GM10248 (cell line): Measurements from ENCODE around the gene TMTC3.

Experiments
- CTCF ChIA-PET: fragments of 300-600 bp; sonication (Branson Sonifier 250); formaldehyde crosslinking; extraction: SDS; loops from one replicate; lab custom pipeline; 2021; ENCODE audit warnings: antibody characterized with exemption; lab: Yijun Ruan, JAX
- POLR2A ChIA-PET: fragments of 350-650 bp; sonication (Branson Sonifier 250); formaldehyde crosslinking; extraction: SDS; loops from one replicate; lab custom pipeline; 2020; ENCODE audit warnings: antibody characterized with exemption; lab: Yijun Ruan, JAX
- DNase-seq: peaks from one replicate; pipeline ENCODE4 v3.0.0; 2012; ENCODE audit errors: extremely low spot score
- TF ChIP-seq, protein P1 (sequence below): IDR thresholded peaks from 2 replicates; pipeline ENCODE4 v1.5.1; 2012; ENCODE audit warnings: mild to moderate bottlenecking, low read depth; ENCODE audit errors: extremely low read depth, missing control alignments, control extremely low read depth

The TMTC3 gene

DNA sequence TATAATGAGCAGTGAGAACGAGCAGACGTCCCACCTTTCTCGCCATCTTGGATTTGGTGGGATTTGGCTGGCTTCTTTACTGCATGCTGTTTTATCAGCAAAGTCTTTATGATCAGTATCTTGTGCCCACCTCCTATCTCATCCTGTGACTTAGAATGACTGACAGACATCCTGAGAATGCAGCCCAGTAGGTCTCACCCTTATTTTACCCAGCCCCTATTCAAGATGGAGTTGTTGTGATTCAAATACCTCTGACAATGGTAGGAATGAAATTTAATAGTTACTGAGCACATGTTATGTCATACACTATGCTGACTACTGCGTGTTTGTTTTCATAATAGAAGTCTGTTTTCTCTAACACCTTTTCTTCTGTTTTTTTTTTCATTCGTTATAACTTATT lies 1.9 kb downstream of the TMTC3 start:
- POLR2A ChIA-PET, result no interaction called here
- DNase-seq, result no peak
- TF ChIP-seq, protein P1, sequence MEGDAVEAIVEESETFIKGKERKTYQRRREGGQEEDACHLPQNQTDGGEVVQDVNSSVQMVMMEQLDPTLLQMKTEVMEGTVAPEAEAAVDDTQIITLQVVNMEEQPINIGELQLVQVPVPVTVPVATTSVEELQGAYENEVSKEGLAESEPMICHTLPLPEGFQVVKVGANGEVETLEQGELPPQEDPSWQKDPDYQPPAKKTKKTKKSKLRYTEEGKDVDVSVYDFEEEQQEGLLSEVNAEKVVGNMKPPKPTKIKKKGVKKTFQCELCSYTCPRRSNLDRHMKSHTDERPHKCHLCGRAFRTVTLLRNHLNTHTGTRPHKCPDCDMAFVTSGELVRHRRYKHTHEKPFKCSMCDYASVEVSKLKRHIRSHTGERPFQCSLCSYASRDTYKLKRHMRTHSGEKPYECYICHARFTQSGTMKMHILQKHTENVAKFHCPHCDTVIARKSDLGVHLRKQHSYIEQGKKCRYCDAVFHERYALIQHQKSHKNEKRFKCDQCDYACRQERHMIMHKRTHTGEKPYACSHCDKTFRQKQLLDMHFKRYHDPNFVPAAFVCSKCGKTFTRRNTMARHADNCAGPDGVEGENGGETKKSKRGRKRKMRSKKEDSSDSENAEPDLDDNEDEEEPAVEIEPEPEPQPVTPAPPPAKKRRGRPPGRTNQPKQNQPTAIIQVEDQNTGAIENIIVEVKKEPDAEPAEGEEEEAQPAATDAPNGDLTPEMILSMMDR, result no peak
- CTCF ChIA-PET, result no interaction called here

DNA sequence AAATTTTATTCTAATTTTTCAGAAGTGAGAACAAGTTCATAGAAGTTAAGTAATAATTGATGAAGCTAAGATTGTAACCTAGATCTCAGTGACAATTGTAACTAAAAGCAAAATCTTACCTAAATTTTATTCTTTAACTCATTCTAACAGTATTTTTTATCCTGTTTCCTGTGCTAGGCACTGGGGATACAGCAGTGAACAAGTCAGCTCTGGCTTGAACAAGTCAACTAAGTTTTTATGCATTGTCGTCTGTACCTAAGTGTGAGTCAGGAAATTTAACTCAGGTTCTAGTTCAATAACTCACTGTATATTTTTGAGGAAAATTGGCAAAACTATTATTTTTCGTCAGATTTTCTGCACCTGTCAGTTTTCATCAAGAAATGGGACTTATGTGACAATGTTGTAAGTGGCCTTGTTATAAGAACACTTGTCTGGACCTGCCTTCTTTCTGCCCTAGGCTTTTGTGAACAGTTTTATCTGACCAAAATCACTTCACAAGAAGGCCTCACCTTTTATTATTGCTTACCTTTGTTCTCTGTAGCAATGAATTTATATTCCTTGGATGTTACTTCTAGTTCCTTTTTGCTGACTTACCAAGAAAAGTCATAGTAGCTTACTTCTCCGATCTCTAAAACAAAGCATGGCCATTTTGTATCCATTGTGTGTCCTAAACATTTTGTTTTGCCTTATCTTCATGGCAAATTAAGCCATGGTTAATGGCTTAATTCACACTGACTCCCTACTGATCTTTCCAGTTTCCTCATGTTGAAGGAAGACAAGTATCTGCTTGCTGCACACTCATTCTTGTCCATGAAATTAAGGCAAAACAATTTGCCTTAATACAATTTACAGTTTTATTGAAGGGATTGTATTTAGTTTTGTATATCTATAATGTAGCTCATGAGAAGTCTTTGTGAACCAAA lies 2.7 kb downstream of the TMTC3 start:
- TF ChIP-seq, protein P1, result no peak
- ChIA-PET POLR2A (no interaction called here), CTCF (interaction anchor here (1.1 to 1.8 kb wide), 4 partner anchors 10 to 249 kb away, joined by 3 to 12 read pairs (median 3); no protein-coding TSS in a partner anchor)
- no peak for DNase-seq

DNA sequence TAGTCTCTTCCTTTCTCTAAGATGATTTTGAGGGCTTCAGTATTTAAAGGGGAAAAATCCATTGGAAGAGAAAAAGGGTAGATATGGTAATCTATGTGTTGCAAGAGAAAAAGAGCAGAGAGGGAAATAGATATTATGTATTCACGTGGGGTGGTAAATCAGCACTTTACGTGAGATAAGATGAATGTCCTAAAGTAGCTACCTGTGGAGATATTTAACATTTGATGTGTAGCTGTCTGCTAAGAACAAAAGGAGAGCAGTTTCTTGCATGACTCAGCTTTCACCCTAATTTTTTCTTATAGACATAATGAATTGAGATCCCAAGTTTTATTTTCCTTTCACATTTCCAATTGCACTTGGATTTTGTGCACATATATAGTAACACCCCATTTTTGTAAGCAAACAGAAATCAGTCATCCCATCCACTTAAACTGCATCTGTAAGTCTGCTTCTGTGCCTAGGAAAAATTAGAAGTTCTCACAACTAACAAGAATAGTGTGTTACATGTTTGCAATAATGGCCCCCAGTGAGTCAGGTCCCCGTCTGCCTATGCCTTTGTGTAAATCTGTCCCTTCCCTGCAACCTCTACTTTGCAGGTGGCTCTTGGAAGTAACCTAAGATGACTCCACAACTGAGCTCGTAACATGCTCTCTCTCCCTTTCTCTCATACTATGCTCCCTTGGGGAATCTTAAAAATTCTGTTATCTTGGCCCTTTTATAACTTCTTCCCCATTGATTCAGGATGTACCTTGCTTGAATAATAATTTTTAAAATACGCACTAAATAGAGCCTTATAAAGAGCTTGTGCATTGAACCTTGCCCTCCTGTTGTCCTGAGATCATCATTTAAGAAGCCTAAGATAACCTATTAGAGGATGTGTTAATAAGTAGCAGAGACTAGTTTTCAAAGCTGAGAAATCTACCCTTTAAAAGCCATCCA lies 3.7 kb downstream of the TMTC3 start:
- no peak for DNase-seq
- TF ChIP-seq, protein P1, result no peak
- ChIA-PET POLR2A (no interaction called here), CTCF (interaction anchor here (1.1 to 1.8 kb wide), 4 partner anchors 9 to 248 kb away, joined by 3 to 12 read pairs (median 3); no protein-coding TSS in a partner anchor)

DNA sequence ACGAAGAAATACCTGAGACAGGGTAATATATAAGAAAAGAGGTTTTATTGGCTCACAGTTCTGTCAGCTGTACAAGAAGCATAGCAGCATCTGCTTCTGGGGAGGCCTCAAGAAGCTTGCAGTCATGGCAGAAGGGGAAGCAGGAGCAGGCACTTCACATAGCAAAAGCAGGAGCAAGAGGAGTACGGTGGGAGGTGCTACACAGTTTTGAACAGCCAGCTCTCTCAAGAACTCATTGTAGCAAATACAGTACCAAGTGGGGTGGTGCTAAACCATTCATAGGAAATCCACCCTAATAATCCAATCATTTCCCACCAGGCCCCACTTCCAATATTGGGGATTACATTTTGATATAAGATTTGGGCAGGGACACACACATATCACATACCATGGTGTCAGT lies 8.0 kb downstream of the TMTC3 start:
- DNase-seq, result no peak
- ChIA-PET POLR2A (no interaction called here), CTCF (no interaction called here)
- TF ChIP-seq, protein P1, result no peak

DNA sequence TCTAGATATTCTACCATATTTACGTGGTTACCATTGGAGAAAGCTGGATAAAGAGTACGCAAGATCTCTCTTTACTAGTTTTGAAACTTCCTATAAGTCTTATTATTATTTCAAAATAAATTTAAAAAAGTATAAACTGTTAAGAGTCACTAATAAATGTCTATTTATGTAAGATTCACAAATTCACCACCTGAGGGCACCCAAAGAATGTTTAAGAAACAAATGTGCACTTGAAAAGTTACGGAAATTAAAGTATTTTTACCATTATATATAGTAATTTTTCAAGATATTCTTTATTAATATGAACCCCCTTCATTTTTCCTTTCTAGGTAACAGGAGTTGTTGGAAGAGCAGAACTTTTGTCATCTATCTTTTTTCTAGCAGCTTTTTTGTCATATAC lies 11.9 kb downstream of the TMTC3 start:
- CTCF ChIA-PET, result interaction anchor here (1.0 to 1.5 kb wide), 4 partner anchors 8 to 840 kb away, joined by 4 to 12 read pairs (median 6); partner anchors contain the start of genes CEP290 and TMTC3

More for the DNA sequence above, 11.9 kb downstream of the TMTC3 start:
- POLR2A ChIA-PET, result no interaction called here
- DNase-seq, result no peak
- TF ChIP-seq, protein P1, result peak; percentile 25
